Testis (tissue), 3 donors: Measurements from ENCODE around the gene CMPK1. TPM values are rescaled to one million over a fixed set of nuclear protein-coding genes. Genes with fewer than 3 reads are reported as not detected.

Experiments used
- DNase-seq: peaks from one replicate; pipeline ENCODE4 v3.0.0-alpha.2; 2019
- H3K27ac ChIP-seq, 2 donors: fragments of 200-600 bp; sonication (generic); one replicate each; pipeline ENCODE4 v1.5.1; 2019
- H3K27me3 ChIP-seq: fragments of 200-600 bp; sonication (generic); one replicate; pipeline ENCODE4 v1.5.1; 2019
- H3K36me3 ChIP-seq: fragments of 200-600 bp; sonication (generic); one replicate; pipeline ENCODE4 v1.5.1; 2017; ENCODE audit warnings: low read depth; ENCODE audit errors: missing control alignments
- H3K4me1 ChIP-seq: fragments of 200-600 bp; sonication (generic); one replicate; pipeline ENCODE4 v1.5.1; 2019
- H3K4me3 ChIP-seq, 2 donors: fragments of 200-600 bp; sonication (generic); one replicate each; pipeline ENCODE4 v1.5.1; 2017 to 2019
- H3K9me3 ChIP-seq: fragments of 200-600 bp; sonication (generic); one replicate; pipeline ENCODE4 v1.5.1; 2017
- CTCF ChIP-seq, 3 experiments: fragments of 450-650 bp in 2 of 3; fragments of 200-600 bp in 1 of 3; sonication (generic) in 1 of 3; IDR thresholded peaks; one replicate each; pipeline ENCODE4 v1.5.1; 2016 to 2019; ENCODE audit warnings: antibody characterized with exemption in 3 of 3, mild to moderate bottlenecking in 2 of 3, moderate library complexity in 1 of 3
- POLR2A ChIP-seq: fragments of 450-650 bp; IDR thresholded peaks from one replicate; pipeline ENCODE4 v1.6.1; 2017; ENCODE audit warnings: antibody characterized with exemption, mild to moderate bottlenecking, moderate library complexity
- WGBS, 2 donors: methylation state at CpG; one replicate each; pipeline ENCODE4 v1.1.5; 2018; 5-methylcytosine and 5-hydroxymethylcytosine counted together
- intact Hi-C: fragments of 100-400 bp; cut with DNase I; formaldehyde crosslinking; loops from one replicate; pipeline ENCODE4 v1.15.1; 2023; ENCODE audit warnings: low total_unique reads
- polyA plus RNA-seq: library from polyadenylated mRNA; stranded (reverse); fragments of 350-450 nt; fragmentation: Illumina TruSeq; extraction: RNeasy Lipid Tissue Mini Kit (QIAGEN cat#74804); gene quantifications from one replicate; pipeline ENCODE4 v1.2.3, GENCODE V29; 2014; ENCODE audit warnings: low read depth, low replicate concordance; ENCODE audit not compliant: insufficient read depth
- total RNA-seq, 2 donors: library from RNA; depleted of rRNA; stranded (reverse); fragments of >200 nt; gene quantifications; one replicate each; pipeline ENCODE4 v1.2.3, GENCODE V29; 2016

CMPK1 gene
- total and polyA plus RNA-seq, 3 donors from 2014 or later: 35.1 to 37.0 (median 36.1) TPM

- WGBS, 2 donors: 79 to 81% methylated on average over 5 of the region's 5 CpGs
- Histone ChIP-seq H3K36me3 (no peaks in the 10 kb centered on the region), H3K9me3 (no peaks in the 10 kb centered on the region), H3K27me3 (no peaks in the 10 kb centered on the region), H3K4me1 (no peaks in the 10 kb centered on the region), H3K27ac (no peak overlapping the region), H3K4me3 (no peak overlapping the region)
- intact Hi-C loops: no loop called here
- TF ChIP-seq CTCF (IDR thresholded peaks at IDR 0.05): no peak
- no peak for TF ChIP-seq POLR2A
- no peak for DNase-seq
These were observed 59.6 kb downstream of the CMPK1 start for GRCh38 chr1:47393141-47393540.

- no peak overlapping the region for H3K4me3 ChIP-seq
- intact Hi-C loops: no loop called here
- no peaks in the 10 kb centered on the region for H3K4me1 ChIP-seq
- H3K9me3 ChIP-seq: no peaks in the 10 kb centered on the region
- DNase-seq: no peak
- no peak overlapping the region for H3K27ac ChIP-seq
- no peaks in the 10 kb centered on the region for H3K27me3 ChIP-seq
- TF ChIP-seq POLR2A (no peak), CTCF (IDR thresholded peaks at IDR 0.05) (no peak)
- WGBS, 2 donors: 88 to 89% methylated on average over 3 of the region's 3 CpGs
- no peaks in the 10 kb centered on the region for H3K36me3 ChIP-seq
These were observed 61.8 kb downstream of the CMPK1 start for GRCh38 chr1:47395433-47395832.

- WGBS, 2 donors: 92 to 95% methylated on average over 6 of the region's 6 CpGs
These were observed 63.1 kb downstream of the CMPK1 start for GRCh38 chr1:47396671-47397196.

DNA sequence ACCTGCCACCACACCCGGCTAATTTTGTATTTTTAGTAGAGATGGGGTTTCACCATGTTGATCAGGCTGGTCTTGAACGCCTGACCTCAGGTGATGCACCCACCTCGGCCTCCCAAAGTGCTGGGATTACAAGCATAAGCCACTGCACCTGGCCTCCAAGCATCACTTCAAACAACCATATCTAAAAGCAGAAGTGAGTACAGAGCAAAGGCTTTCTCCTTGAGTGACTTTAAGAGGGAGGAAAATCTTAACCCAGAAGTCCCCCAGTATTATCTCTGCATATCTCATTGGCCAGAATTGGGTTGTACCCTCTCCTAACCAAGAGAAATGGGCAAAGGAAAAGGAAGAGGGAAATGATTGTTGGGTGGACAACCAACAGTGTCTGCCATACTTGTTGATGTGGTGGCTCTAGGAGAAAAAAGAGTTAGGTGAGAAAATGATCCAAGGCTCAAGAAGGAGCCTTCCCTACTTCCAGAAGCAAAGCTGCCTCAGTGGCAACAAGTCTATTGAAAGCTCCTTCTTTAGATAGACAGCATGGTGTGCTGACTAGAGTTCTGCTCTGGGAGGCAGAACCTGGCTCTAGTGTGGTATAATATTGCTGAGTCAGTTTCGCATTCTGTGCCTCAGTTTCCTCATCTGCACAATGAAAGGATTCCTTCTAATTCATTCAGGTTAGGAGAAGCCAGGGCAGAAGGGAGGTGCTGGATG lies 65.7 kb downstream of the CMPK1 start:
- no peaks in the 10 kb centered on the region for H3K4me1 ChIP-seq
- H3K4me3 ChIP-seq: no peak overlapping the region
- H3K9me3 ChIP-seq: no peaks in the 10 kb centered on the region
- no peak overlapping the region for H3K27ac ChIP-seq
- TF ChIP-seq POLR2A: no peak
- no peak for TF ChIP-seq CTCF (IDR thresholded peaks at IDR 0.05)
- no peak for DNase-seq
- intact Hi-C loops: no loop called here
- 84 to 96% methylated on average over 4 of the region's 4 CpGs for WGBS, 2 donors
- no peaks in the 10 kb centered on the region for H3K36me3 ChIP-seq
- H3K27me3 ChIP-seq: no peaks in the 10 kb centered on the region

More at GRCh38 chr1:47396671-47397196, 63.1 kb downstream of the CMPK1 start:
- Histone ChIP-seq H3K4me1 (no peaks in the 10 kb centered on the region), H3K9me3 (no peaks in the 10 kb centered on the region), H3K4me3 (no peak overlapping the region), H3K27ac (no peak overlapping the region), H3K27me3 (no peaks in the 10 kb centered on the region), H3K36me3 (no peaks in the 10 kb centered on the region)
- intact Hi-C loops: no loop called here
- TF ChIP-seq CTCF (IDR thresholded peaks at IDR 0.05) (no peak), POLR2A (no peak)
- DNase-seq: no peak

DNA sequence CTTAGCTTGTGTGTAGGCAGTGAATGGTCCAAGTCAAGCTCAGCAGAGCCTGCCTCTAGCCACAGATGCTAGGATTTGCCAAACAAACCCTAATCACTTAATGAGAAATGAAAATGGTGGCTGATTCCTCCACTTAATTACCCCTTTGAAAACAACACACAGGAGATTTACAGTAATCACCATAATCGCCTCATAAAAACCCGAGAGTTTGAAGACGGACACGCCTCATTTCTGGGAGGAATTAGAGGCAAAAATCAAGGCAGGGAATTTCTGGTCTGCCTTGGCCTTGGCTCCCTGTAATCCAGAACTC lies 66.2 kb downstream of the CMPK1 start:
- no peak overlapping the region for H3K4me3 ChIP-seq
- no peaks in the 10 kb centered on the region for H3K9me3 ChIP-seq
- intact Hi-C loops: no loop called here
- DNase-seq: no peak
- H3K27me3 ChIP-seq: no peaks in the 10 kb centered on the region
- WGBS, 2 donors: 91 to 93% methylated on average over 4 of the region's 4 CpGs
- TF ChIP-seq POLR2A (no peak), CTCF (IDR thresholded peaks at IDR 0.05) (no peak)
- H3K4me1 ChIP-seq: no peaks in the 10 kb centered on the region
- no peak overlapping the region for H3K27ac ChIP-seq
- H3K36me3 ChIP-seq: no peaks in the 10 kb centered on the region
